HCEC 1CT (cell line): ENCODE data around the gene MT1F.
A peak's percentile ranks its signal among the peaks of the same experiment; 100 is the strongest.
"Not testable (repeated sequence)": the region's sequence is repeated elsewhere in the genome, so short reads cannot be mapped to it uniquely, and the experiment has no call there.

ENCODE experiments used
- DNase-seq: peaks from one replicate; pipeline ENCODE4 v3.0.0-alpha.2; 2017

MT1F gene

GRCh38 chr16:56673921-56674320 lies 16.2 kb downstream of the MT1F start:
- no peak for DNase-seq

- DNase-seq: not testable (repeated sequence)
Observed at GRCh38 chr16:56674570-56674969, 16.8 kb downstream of the MT1F start.

- no peak for DNase-seq
Observed at GRCh38 chr16:56675685-56676210, 18.0 kb downstream of the MT1F start.

GRCh38 chr16:56677474-56677873 lies 19.7 kb downstream of the MT1F start:
- DNase-seq: no peak

GRCh38 chr16:56679078-56679730 lies 21.4 kb downstream of the MT1F start:
- no peak for DNase-seq

- no peak for DNase-seq
Observed at GRCh38 chr16:56679818-56680217, 22.1 kb downstream of the MT1F start.

- DNase-seq: peak; percentile 86
Observed at GRCh38 chr16:56681939-56682702, 24.4 kb downstream of the MT1F start, which contains the start of gene MT1X. Gene MT1X, plus strand, starts transcription at chr16:56682470. Its CDS starts 71 bp downstream, at chr16:56682541.

- no peak for DNase-seq
Observed at GRCh38 chr16:56682703-56683397, 25.1 kb downstream of the MT1F start.

- DNase-seq: no peak
Observed at GRCh38 chr16:56683424-56684172, 25.8 kb downstream of the MT1F start.

- DNase-seq: no peak
Observed at GRCh38 chr16:56684256-56684925, 26.6 kb downstream of the MT1F start.

GRCh38 chr16:56684926-56685590 lies 27.3 kb downstream of the MT1F start:
- no peak for DNase-seq

- no peak for DNase-seq
Observed at GRCh38 chr16:56686758-56687157, 29.0 kb downstream of the MT1F start.

- DNase-seq: no peak
Observed at GRCh38 chr16:56688762-56689161, 31.0 kb downstream of the MT1F start.

- peak; percentile 34 for DNase-seq
Observed at GRCh38 chr16:56689171-56689570, 31.4 kb downstream of the MT1F start.

GRCh38 chr16:56690420-56691122 lies 32.8 kb downstream of the MT1F start:
- no peak for DNase-seq

- no peak for DNase-seq
Observed at GRCh38 chr16:56691885-56692284, 34.1 kb downstream of the MT1F start.

- no peak for DNase-seq
Observed at GRCh38 chr16:56695246-56695645, 37.5 kb downstream of the MT1F start.

- no peak for DNase-seq
Observed at GRCh38 chr16:56697456-56698155, 39.8 kb downstream of the MT1F start.

- no peak for DNase-seq
Observed at GRCh38 chr16:56700195-56700594, 42.4 kb downstream of the MT1F start.

GRCh38 chr16:56700631-56701030 lies 42.9 kb downstream of the MT1F start:
- DNase-seq: no peak
